ENCODE data around the gene AGBL4.

Gene AGBL4

GRCh38 chr1:48738356-48738755 is 1285.4 kb downstream of the AGBL4 start:
- TF ChIP-seq CREB1 (IDR thresholded peaks at IDR 0.05; ENCODE audit: low read depth) (no peak), YY1 (IDR thresholded peaks at IDR 0.05; ENCODE audit: low read depth) (no peak), FOXM1 (IDR thresholded peaks at IDR 0.05; ENCODE audit: borderline replicate concordance, low read depth) (no peak), USF1 (IDR thresholded peaks at IDR 0.05) (no peak), CEBPB (IDR thresholded peaks at IDR 0.05) (no peak), NFIC (IDR thresholded peaks at IDR 0.05) (no peak), TAF1 (IDR thresholded peaks at IDR 0.05; ENCODE audit: low read depth) (no peak)

DNA sequence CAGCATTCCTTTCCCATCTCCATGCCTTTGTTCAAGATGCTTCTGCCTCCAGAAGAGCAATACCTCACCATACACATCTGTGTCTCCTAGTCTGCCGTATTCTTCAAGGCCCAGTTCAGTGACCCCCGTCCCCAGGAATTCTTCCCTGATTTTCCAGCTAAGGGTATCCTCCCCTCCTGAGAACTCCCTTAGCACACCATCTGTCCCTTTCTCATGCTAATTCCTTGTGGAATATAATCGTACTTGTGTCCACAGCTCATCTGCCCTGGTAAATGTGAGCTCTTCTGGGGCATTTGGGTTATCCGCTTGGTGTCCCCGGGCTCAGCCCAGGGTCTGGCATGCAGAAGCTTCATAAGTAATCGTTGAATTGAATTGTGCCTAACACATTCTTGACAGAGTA is 1288.0 kb downstream of the AGBL4 start:
- TF ChIP-seq FOXM1 (IDR thresholded peaks at IDR 0.05; ENCODE audit: borderline replicate concordance, low read depth) (no peak), RAD21 (IDR thresholded peaks at IDR 0.05; ENCODE audit: low read depth) (no peak), CREB1 (IDR thresholded peaks at IDR 0.05; ENCODE audit: low read depth) (no peak), NFIC (IDR thresholded peaks at IDR 0.05) (no peak), EGR1 (IDR thresholded peaks at IDR 0.05) (no peak), ZBTB7A (IDR thresholded peaks at IDR 0.05; ENCODE audit: low read depth) (no peak)
- TF ChIP-seq, protein P1, sequence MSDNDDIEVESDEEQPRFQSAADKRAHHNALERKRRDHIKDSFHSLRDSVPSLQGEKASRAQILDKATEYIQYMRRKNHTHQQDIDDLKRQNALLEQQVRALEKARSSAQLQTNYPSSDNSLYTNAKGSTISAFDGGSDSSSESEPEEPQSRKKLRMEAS (IDR thresholded peaks at IDR 0.05) = no peak

- TF ChIP-seq USF1 (IDR thresholded peaks at IDR 0.05) = no peak
- TF ChIP-seq FOXM1 (IDR thresholded peaks at IDR 0.05; ENCODE audit: borderline replicate concordance, low read depth) = no peak
- no peak for TF ChIP-seq ZBTB7A (IDR thresholded peaks at IDR 0.05; ENCODE audit: low read depth)
- no peak for TF ChIP-seq EGR1 (IDR thresholded peaks at IDR 0.05)
- TF ChIP-seq TAF1 (IDR thresholded peaks at IDR 0.05; ENCODE audit: low read depth) = no peak
- TF ChIP-seq CREB1 (IDR thresholded peaks at IDR 0.05; ENCODE audit: low read depth) = no peak
- no peak for TF ChIP-seq TCF12 (IDR thresholded peaks at IDR 0.05; ENCODE audit: low read depth)
- no peak for TF ChIP-seq RAD21 (IDR thresholded peaks at IDR 0.05; ENCODE audit: low read depth)
- no peak for TF ChIP-seq CEBPB (IDR thresholded peaks at IDR 0.05)
- no peak for TF ChIP-seq TEAD4 (IDR thresholded peaks at IDR 0.05)
- TF ChIP-seq, protein P2, sequence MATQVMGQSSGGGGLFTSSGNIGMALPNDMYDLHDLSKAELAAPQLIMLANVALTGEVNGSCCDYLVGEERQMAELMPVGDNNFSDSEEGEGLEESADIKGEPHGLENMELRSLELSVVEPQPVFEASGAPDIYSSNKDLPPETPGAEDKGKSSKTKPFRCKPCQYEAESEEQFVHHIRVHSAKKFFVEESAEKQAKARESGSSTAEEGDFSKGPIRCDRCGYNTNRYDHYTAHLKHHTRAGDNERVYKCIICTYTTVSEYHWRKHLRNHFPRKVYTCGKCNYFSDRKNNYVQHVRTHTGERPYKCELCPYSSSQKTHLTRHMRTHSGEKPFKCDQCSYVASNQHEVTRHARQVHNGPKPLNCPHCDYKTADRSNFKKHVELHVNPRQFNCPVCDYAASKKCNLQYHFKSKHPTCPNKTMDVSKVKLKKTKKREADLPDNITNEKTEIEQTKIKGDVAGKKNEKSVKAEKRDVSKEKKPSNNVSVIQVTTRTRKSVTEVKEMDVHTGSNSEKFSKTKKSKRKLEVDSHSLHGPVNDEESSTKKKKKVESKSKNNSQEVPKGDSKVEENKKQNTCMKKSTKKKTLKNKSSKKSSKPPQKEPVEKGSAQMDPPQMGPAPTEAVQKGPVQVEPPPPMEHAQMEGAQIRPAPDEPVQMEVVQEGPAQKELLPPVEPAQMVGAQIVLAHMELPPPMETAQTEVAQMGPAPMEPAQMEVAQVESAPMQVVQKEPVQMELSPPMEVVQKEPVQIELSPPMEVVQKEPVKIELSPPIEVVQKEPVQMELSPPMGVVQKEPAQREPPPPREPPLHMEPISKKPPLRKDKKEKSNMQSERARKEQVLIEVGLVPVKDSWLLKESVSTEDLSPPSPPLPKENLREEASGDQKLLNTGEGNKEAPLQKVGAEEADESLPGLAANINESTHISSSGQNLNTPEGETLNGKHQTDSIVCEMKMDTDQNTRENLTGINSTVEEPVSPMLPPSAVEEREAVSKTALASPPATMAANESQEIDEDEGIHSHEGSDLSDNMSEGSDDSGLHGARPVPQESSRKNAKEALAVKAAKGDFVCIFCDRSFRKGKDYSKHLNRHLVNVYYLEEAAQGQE (IDR thresholded peaks at IDR 0.05; ENCODE audit: low read depth) = no peak
- no peak for TF ChIP-seq EP300 (IDR thresholded peaks at IDR 0.05; ENCODE audit: borderline replicate concordance)
- no peak for TF ChIP-seq YY1 (IDR thresholded peaks at IDR 0.05; ENCODE audit: low read depth)
- TF ChIP-seq NFIC (IDR thresholded peaks at IDR 0.05) = no peak
- TF ChIP-seq, protein P1 (IDR thresholded peaks at IDR 0.05) = no peak
Observed at GRCh38 chr1:48730164-48730910, 1293.4 kb downstream of the AGBL4 start.

- TF ChIP-seq TCF12 (IDR thresholded peaks at IDR 0.05; ENCODE audit: low read depth) (no peak), CEBPB (IDR thresholded peaks at IDR 0.05) (no peak), TEAD4 (IDR thresholded peaks at IDR 0.05) (no peak), YY1 (IDR thresholded peaks at IDR 0.05; ENCODE audit: low read depth) (no peak)
Observed at GRCh38 chr1:48728584-48728983, 1295.2 kb downstream of the AGBL4 start.

GRCh38 chr1:48726557-48727215 is 1297.1 kb downstream of the AGBL4 start:
- no peak for TF ChIP-seq USF1 (IDR thresholded peaks at IDR 0.05)
- TF ChIP-seq, protein P1 (IDR thresholded peaks at IDR 0.05) = no peak
- no peak for TF ChIP-seq EGR1 (IDR thresholded peaks at IDR 0.05)
- TF ChIP-seq TAF1 (IDR thresholded peaks at IDR 0.05; ENCODE audit: low read depth) = no peak
- no peak for TF ChIP-seq RAD21 (IDR thresholded peaks at IDR 0.05; ENCODE audit: low read depth)
- TF ChIP-seq EP300 (IDR thresholded peaks at IDR 0.05; ENCODE audit: borderline replicate concordance) = no peak
- TF ChIP-seq TEAD4 (IDR thresholded peaks at IDR 0.05) = no peak
- no peak for TF ChIP-seq ZBTB7A (IDR thresholded peaks at IDR 0.05; ENCODE audit: low read depth)
- TF ChIP-seq FOXM1 (IDR thresholded peaks at IDR 0.05; ENCODE audit: borderline replicate concordance, low read depth) = no peak
- TF ChIP-seq CEBPB (IDR thresholded peaks at IDR 0.05) = no peak
- no peak for TF ChIP-seq NFIC (IDR thresholded peaks at IDR 0.05)

GRCh38 chr1:48726139-48726538 is 1297.6 kb downstream of the AGBL4 start:
- TF ChIP-seq EP300 (IDR thresholded peaks at IDR 0.05; ENCODE audit: borderline replicate concordance) (no peak), ZBTB7A (IDR thresholded peaks at IDR 0.05; ENCODE audit: low read depth) (no peak), RAD21 (IDR thresholded peaks at IDR 0.05; ENCODE audit: low read depth) (no peak), NFIC (IDR thresholded peaks at IDR 0.05) (no peak), YY1 (IDR thresholded peaks at IDR 0.05; ENCODE audit: low read depth) (no peak), USF1 (IDR thresholded peaks at IDR 0.05) (no peak), CREB1 (IDR thresholded peaks at IDR 0.05; ENCODE audit: low read depth) (no peak), FOXM1 (IDR thresholded peaks at IDR 0.05; ENCODE audit: borderline replicate concordance, low read depth) (no peak), TAF1 (IDR thresholded peaks at IDR 0.05; ENCODE audit: low read depth) (no peak), CEBPB (IDR thresholded peaks at IDR 0.05) (no peak), TEAD4 (IDR thresholded peaks at IDR 0.05) (no peak), TCF12 (IDR thresholded peaks at IDR 0.05; ENCODE audit: low read depth) (no peak), EGR1 (IDR thresholded peaks at IDR 0.05) (no peak)
- TF ChIP-seq, protein P2 (IDR thresholded peaks at IDR 0.05; ENCODE audit: low read depth) = no peak
- TF ChIP-seq, protein P1 (IDR thresholded peaks at IDR 0.05) = no peak

All from Ishikawa (cell line).